GM12891 (cell line): ENCODE data around the gene TBC1D10B.

Source experiments
- POLR2A ChIP-seq: IDR thresholded peaks from 2 replicates; pipeline ENCODE4 v1.6.1; 2011; ENCODE audit warnings: low read depth, low read length, control low read depth
- POLR2AphosphoS5 ChIP-seq: IDR thresholded peaks from 2 replicates; pipeline ENCODE4 v1.6.1; 2011; ENCODE audit warnings: low read depth, low read length, control low read depth
- POU2F2 ChIP-seq: IDR thresholded peaks from 2 replicates; pipeline ENCODE4 v1.6.1; 2011; ENCODE audit warnings: low read depth, mild to moderate bottlenecking, control low read depth, low read length, moderate library complexity
- SPI1 ChIP-seq: IDR thresholded peaks from 2 replicates; pipeline ENCODE4 v1.6.1; 2011; ENCODE audit warnings: low read depth, low read length, control low read depth

- no peak for TF ChIP-seq POLR2A
- no peak for TF ChIP-seq POLR2AphosphoS5
- TF ChIP-seq SPI1: no peak
- 0 out of 2 replicates have a peak, but pooled peaks have one; percentile 14 for TF ChIP-seq POU2F2
Measured at GRCh38 chr16:30354423-30355143, 15.7 kb downstream of the TBC1D10B start.
